Embryonic facial prominence (tissue), 1 donor: Measurements from ENCODE around the gene AVEN.
"Not testable (repeated sequence)": the region's sequence is repeated elsewhere in the genome, so short reads cannot be mapped to it uniquely, and the experiment has no call there.

ENCODE experiments used
- DNase-seq: peaks from one replicate; pipeline ENCODE4 v3.0.0-alpha.2; 2016; ENCODE audit errors: extremely low spot score

Gene AVEN, protein sequence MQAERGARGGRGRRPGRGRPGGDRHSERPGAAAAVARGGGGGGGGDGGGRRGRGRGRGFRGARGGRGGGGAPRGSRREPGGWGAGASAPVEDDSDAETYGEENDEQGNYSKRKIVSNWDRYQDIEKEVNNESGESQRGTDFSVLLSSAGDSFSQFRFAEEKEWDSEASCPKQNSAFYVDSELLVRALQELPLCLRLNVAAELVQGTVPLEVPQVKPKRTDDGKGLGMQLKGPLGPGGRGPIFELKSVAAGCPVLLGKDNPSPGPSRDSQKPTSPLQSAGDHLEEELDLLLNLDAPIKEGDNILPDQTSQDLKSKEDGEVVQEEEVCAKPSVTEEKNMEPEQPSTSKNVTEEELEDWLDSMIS

DNA sequence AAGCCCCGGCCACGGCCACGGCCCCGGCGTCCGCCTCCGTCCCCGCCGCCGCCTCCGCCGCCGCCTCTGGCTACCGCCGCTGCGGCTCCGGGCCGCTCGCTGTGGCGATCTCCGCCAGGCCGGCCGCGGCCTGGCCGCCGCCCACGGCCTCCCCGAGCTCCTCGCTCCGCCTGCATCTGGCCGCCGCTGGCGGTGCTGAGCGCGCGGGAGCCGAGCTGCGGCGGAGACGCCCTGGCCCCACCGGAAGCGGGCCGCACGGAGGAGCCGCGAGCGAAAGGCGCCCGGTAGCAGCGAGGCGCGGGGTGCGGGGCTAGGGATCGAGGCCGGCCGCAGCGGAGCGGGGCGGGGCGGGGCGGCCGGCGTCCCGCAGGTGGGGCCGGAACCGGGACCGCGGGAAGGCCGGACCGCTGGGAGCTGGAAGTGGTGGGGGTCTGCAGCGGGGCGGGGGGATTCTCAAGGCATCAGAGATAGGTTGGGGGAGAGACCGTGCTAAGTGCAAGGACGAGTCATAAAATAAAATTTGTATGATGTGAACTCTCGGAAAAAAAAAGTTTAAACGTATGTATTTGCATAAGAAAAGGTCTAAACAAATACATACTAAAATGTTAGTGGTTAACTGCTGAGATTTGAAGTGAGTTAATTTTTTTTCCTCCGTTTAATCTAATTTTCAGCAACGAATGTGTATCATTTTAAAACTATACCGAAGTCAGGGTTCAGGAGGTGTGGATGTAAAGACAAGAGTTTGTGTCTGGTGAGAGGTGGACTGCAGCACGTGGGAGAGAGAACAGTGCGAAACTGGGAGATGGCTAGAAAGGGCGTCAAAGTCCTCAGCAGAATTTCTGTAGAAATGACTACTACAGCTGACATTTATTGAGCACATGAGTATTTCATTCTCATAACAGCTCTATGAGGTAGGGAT lies at the start of gene AVEN:
Gene AVEN (minus strand): TSS at position 334 of the 919 bp plus-strand sequence. CDS start 158 bp downstream, at position 176.
- DNase-seq, result peak; percentile 16

DNA sequence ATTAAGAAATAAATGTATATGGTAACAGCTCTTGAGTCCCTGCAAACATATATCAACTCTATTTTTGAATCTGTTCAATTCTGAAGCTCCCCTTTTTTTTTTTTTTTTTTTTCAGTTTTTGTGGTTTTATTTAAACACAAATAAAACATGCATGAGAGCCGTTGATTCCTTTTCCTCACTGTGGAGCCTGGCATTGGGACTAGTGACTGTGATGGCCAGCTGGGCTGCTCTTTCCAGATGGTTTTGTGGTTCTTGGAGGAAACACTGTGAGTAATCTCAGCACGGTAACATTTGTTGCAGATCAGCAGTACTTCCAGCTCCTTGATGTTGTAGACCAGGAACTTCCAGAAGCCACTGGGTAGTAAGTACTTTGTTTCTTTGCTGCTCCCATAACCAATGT lies 46.7 kb upstream of the AVEN start:
- DNase-seq, result no peak

DNA sequence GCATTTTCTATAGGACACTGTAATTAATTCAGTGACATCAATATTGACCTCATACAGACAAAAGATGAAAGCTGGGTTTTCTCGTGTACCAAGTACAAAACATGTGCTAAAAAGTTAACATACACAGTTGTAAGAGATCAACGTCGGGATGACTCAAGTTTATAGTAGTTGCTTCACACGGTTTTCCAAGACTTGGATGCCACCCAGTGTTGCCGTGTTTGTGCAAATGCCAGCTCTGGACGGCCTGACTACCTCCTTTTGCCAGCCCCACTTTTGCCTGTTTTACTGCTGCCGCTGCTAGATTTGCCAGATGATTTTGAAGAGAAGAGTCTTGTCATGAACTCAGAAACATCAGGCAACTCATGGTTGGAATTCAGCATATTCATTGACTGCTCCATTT lies 45.1 kb upstream of the AVEN start:
- DNase-seq, result no peak

DNA sequence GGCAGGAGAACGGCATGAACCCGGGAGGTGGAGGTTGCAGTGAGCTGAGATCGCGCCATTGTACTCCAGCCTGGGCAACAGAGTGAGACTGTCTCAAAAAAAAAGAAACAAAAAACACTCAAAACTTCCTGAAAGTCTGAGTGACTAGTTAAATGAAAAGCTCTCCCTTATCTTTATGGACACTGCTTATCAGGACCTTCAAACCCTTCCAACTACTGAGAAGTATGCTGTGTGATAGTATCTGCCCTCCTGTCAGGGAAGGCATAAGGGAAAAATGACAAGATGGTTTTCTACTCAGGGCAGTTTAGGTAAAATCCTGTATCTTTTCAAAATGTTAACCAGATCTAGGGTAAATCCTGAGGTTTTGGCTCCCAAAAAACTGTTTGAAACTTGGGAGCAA lies 40.9 kb upstream of the AVEN start:
- no peak for DNase-seq

DNA sequence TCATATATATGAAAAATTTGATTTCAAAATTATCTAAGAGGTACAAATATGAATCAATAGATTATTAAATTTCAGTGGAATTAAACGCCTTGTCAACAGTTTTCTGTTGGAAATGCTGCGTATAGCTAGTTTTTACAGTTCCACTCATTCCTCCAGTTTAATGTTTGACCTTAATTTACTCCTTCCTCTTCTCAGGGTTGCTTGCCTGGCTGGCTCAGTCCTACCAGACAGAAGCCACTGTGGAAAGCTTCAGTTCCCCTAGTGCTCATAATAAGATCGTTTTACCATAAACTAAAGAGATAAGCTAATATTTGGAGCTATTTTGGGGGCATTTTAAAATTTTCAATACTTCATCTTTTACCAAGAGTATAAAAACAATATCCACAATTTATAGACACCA lies 39.9 kb upstream of the AVEN start:
- no peak for DNase-seq

DNA sequence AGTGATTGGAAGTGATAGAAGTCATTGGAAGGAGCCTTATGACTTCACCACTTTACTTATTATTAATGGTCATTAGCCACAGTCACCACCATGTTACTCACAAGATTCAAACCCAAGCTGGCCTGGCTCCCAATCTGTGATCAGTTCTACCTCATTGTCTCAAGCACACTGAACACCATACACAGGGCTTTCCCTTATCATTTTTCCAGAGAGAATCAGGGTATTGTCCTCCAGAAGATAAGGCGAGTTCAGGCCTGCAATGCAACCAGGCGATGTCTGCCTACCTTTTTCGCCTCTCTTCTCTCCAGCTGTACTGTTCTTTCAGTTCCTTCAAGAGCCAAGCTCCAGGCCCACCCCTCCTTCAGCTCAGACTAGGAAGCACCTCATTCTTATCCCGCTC lies 37.8 kb upstream of the AVEN start:
- DNase-seq, result no peak

DNA sequence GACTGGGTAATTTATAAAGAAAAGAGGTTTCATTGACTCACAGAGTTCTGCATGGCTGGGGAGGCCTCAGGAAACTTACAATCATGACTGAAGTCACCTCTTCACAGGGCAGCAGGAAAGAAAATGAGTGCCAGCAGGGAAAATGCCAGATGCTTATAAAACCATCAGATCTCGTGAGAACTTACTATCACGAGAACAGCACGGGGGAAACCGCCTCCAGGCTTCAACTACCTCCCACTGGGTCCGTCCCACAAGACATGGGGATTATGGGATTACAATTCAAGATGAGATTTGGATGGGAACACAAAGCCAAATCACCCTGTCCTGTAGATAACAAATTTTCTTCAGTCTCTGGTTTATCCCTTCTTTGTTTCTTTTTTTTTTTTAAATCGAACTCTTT lies 31.0 kb upstream of the AVEN start:
- no peak for DNase-seq

DNA sequence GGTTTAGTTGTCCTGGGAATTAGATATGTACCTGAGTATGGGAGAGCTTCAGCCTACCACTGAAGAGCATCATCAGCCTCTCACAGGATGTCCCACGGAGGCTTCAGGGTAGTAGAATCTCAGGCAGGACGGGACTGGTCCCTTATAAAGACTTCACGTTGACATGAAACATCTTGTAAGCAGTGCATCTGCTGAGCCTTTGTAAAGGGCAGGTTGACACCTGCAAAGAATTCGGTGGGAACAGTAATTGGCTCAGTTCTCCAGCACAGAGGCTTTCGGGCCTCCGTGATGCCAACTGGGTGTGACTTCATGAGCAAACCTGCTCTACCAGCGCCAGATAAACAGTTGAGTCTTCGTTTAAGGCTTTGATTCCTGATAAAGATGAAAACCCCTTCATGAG lies 26.9 kb upstream of the AVEN start:
- no peak for DNase-seq

DNA sequence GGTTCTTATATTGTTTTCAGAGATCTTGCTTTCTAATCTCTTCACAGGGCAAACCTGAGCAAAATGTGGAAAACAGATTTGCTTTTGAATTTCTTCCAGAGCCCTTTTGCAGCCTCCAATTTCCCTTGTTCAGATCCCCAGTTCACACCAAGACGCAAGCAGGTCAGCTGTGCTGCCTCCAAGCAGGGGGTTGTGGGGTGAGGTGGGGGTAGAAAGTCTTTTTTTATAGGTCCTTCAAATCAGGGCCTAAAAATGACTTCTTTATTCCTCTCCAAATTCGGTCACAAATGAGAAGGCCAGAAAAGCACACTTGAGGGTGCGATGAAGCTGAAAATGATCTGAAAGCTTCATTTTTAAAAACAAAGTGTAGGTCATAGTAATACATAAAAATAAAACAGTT lies 26.3 kb upstream of the AVEN start:
- no peak for DNase-seq

DNA sequence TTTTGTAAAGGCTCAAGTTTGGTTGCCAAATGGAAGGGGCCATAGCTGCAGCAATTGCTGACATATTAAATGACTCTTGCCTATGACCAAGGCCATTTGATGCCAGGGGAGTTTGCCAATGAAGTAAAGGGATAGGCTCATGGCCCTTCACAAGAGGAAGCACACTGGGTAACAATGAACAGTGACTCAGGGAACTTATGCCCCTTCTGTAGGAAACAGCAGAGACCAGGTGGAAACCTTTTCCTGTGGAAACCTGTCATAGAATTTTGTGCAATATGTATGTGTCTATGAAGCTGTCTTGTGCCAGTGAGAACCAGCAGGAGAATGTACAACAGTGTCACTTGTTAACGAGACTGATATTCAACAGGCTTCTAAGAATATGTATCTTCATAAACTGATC lies 25.4 kb upstream of the AVEN start:
- DNase-seq, result no peak

DNA sequence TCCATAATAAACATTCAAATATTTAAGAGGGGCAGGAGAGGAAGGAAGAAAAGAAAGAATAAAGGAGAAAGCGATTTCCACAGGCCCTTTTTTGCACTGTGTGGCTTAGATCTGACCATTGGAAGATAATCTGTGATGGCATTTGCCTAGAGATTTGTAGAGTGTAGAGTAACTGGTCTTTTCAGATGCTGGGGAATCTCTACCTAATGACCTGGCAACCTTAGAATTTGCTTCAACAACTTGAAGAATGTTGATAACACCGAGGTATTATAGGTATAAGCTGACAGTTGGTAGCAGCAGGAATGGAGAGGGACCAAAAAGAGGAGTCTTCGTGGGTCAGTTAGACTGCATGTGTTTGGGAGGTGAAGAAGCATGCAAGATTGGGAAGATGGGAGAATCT lies 20.9 kb upstream of the AVEN start:
- no peak for DNase-seq

DNA sequence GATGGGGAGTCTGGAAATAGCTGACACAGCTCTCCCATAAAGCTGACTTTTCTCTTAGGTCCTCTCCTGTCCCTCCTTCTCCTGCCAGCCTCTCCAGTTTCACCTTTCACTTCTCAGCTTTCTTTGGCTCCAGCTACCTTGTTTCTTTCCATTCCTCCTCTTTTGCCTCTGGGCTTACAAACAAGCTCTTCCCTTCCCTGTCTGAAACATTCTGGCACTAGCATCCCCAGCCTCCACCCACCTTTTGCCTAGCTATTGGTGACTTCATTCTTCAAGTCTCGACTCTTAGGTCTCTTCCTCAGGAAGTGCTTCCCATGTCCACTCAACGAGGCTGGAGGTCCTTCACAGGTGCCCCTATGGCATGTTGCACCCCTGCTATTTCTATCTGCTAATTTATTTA lies 20.5 kb upstream of the AVEN start:
- no peak for DNase-seq

DNA sequence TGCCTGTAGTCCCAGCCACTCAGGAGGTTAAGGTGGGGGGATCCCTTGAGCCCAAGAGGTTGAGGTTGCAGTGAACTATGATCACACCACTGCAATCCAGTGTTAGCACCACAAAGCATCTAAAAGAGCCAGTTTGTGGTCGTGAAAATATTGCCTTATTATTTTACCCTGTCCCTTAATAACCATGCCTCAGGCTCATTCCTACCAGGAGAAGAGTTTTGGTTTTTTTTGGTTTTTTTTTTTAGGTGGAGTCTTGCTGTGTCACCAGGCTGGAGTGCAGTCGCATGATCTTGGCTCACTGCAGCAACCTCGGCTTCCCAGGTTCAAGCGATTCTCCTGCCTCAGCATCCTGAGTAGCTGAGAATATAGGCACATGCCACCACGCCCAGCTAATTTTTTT lies 17.9 kb upstream of the AVEN start:
- no peak for DNase-seq

DNA sequence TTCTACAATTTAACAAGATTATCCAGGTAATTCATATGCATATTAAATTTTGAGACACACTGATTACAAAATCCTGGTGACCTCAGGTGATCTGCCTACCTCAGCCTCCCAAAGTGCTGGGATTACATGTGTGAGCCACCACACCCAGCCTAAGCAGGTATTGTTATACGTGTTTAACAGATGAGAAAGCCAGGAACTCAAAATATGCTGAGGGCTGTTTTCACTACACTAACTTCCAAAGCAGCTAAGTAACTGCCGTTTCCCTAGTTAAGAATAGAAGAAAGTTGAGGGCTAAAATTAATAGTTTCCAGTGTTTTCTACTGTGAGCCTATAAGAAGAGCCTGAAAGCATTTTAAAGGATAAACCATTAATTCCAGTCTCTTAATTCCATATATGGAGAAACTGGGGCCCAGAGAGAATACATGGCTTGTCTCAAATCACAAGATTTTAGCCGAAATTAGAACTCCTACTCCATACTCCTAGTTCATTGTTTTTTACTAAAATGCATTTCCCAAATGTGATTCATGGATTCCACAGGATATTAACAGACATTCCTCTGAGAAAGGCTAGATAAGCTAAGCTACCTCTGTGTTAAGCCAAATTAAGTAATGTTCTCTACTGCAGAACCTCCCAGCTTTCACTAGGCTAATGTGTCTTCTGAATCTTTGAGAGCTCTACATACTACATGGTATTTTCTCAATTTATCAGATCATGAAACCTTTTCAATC lies 17.0 kb upstream of the AVEN start:
- DNase-seq, result no peak

DNA sequence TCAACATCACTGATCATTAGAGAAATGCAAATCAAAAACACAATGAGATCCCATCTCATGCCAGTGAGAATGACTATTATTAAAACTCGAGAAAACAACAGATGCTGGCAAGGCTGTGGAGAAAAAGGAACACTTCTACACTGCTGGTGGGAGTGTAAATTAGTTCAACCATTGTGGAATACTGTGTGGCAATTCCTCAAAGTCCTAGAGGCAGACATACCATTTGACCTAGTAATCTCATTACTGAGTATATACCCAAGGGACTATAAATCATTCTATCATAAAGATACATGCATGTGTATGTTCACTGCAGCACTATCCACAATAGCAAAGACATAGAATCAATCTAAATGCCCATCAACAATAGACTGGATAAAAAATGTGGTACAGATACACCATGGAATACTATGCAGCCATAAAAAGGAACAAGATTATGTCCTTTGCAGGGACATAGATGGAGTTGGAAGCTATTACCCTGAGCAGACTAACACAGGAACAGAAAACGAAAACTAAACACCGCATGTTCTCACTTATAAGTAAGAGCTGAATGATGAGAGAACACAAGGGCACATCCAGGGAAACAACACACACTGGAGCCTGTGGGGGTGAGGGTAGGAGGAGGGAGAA lies 15.2 kb upstream of the AVEN start:
- no peak for DNase-seq

DNA sequence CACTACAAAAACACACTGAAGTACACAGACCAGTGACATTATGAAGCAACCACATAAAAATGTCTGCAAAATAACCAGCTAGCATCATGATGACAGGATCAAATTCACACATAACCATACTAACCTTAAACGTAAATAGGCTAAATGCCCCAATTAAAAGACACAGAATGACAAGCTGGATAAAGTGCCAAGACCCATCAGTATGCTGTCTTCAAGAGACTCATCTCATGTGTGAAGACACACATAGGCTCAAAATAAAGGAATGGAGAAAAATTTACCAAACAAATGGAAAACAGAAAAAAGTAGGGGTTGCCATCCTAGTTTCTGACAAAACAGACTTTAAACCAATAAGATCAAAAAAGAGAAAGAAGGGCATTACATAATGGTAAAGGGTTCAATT lies 11.4 kb upstream of the AVEN start:
- DNase-seq, result not testable (repeated sequence)

DNA sequence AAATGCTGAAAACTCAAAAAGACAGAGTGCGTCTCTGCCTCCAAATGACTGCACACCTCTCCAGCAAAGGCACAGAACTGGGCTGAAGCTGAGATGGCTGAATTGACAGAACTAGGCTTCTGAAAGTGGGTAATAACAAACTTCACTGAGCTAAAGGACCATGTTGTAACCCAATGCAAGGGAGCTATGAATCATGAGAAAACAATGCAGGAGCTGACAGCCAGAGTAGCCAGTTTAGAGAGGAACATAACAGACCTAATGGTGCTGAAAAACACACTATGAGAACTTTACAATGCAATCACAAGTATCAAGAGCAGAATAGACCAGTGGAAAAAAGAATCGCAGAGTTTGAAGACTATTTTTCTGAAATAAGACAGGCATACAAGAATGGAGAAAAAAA lies 10.1 kb upstream of the AVEN start:
- DNase-seq, result no peak

DNA sequence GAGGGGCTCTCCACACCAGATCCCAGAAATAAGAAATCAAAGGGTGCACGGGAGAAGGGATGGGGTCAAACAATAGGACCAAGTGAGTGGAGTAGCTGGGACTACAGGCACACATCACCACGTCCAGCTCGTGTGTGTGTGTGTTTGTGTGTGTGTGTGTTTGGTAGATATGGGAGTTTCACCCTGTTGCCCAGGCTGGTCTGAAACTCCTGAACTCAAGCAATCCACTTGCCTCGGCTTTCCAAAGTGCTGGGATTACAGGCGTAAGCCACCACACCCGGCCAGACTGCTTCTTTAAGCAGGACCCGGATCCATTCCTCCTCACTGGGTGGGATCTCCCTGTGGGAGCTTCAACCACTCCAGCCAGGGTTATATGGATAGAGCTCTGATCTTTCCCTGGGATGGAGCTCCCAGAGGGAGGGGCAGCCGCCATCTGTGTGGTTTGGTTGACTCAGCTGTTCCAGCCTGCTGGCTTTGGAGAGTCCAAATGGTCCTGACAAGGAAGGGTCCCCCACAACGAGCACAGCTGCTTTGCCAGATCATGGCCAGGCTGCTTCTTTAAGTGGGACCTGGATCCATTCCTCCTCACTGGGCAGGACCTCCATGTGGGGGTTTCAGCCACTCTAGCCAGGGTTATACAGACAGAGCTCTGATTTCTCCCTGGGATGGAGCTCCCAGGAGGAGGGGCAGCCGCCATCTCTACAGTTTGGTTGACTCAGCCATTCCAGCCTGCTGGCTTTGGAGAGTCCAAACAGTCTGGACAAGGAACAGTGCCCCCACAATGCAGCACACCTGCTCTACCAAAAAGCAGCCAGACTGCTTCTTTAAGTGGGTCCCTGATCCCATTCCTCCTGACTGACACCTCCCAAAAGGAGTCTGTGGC lies 9.1 kb upstream of the AVEN start:
- no peak for DNase-seq

DNA sequence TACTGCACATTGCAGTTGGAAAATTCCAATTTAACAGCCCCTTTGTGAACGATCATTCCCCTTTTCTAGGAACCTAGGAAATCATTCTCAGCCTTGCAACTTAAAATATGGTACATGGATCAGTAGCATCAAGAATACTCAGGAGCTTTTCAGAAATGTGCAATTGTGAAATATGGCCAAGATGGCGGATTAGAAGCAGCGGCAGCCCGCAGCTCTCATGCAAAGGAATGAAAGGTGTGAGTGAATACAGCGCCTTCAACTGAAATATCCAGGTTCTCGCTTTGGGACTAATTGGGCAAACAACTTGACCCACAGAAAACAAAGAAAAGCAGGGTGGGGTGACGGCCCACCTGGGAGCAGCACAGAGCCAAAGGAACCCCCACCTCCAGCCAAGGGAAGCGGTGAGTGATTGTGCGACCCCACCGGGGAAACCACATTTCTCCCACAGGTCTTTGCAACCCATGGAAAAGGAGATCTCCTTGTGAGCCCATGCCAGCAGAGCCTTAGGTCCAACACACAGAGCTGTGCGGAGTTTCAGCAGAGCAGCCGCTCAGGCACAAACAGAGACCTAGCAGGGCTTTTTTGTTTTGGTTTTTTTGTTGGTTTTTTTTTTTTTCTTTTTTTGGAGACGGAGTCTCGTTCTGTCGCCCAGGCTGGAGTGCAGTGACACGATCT lies 7.6 kb upstream of the AVEN start:
- no peak for DNase-seq

DNA sequence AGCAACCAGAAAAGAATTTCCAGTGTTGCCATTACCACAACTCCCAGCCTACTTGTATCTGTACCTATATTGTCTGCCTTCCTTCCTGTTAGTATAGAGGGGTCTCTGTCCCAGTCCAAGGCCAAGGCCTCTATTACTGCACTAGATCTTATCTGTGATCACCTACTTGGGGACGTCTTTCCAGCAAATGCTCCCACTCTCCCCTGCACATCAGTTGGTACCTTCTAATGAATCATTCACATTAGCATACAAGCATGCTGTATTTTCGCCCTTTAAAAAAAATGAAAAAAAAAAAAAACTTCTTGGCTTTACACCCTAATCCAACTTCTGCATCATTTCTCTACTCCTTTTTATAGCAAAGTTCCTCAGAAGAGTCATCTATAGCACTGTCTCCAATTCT lies 4.8 kb upstream of the AVEN start:
- DNase-seq, result no peak
